ENCODE measurements around the gene STKLD1.

DNA sequence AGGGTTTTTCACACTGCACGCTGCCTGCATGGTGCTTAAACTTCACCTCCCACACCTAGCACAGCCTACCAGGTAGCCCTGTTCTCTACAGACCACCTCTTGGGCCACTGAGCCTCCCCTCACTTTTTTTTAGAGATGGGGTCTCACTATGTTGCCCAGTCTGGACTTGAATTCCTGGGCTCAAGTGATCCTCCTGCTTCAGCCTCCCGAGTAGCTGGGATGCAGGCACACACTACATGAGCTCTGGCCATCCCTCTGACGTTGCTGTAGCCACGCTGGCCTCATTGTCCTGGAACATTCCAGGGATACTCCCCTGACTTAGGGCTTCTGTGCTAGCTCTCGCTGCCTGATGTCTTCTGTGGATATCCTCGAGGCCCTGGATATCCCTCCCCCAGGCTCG lies 76.4 kb downstream of the STKLD1 start:
- TF ChIP-seq, protein P1, sequence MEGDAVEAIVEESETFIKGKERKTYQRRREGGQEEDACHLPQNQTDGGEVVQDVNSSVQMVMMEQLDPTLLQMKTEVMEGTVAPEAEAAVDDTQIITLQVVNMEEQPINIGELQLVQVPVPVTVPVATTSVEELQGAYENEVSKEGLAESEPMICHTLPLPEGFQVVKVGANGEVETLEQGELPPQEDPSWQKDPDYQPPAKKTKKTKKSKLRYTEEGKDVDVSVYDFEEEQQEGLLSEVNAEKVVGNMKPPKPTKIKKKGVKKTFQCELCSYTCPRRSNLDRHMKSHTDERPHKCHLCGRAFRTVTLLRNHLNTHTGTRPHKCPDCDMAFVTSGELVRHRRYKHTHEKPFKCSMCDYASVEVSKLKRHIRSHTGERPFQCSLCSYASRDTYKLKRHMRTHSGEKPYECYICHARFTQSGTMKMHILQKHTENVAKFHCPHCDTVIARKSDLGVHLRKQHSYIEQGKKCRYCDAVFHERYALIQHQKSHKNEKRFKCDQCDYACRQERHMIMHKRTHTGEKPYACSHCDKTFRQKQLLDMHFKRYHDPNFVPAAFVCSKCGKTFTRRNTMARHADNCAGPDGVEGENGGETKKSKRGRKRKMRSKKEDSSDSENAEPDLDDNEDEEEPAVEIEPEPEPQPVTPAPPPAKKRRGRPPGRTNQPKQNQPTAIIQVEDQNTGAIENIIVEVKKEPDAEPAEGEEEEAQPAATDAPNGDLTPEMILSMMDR (IDR thresholded peaks at IDR 0.05): no peak
- no peak for TF ChIP-seq POLR2A (IDR thresholded peaks at IDR 0.05)

All from body of pancreas (tissue), 4 donors.